GM18520 (cell line): ENCODE measurements around the gene SP7.

Experiments used
- ATAC-seq: cut with Tn5 transposase; IDR thresholded peaks from one replicate; pipeline ENCODE4 v1.9.1; 2021; ENCODE audit not compliant: unreplicated experiment

SP7 gene

GRCh38 chr12:53279283-53279869, 56.8 kb downstream of the SP7 start:
- ATAC-seq, result no peak

- no peak for ATAC-seq
Measured at GRCh38 chr12:53277981-53278380, 58.2 kb downstream of the SP7 start.
